Ascending aorta (tissue), 2 donors: ENCODE data around the gene AGAP1. TPM values are rescaled to one million over a fixed set of nuclear protein-coding genes. Genes with fewer than 3 reads are reported as not detected.

Experiments used
- DNase-seq, 2 donors: peaks; one replicate each; pipeline ENCODE4 v3.0.0-alpha.2; 2019; ENCODE audit warnings: low spot score in 2 of 2
- H3K27ac ChIP-seq, 2 donors: fragments of 200-600 bp; sonication (generic); one replicate each; pipeline ENCODE4 v1.5.1; 2016 to 2017; ENCODE audit warnings: mild to moderate bottlenecking in 1 of 2
- H3K27me3 ChIP-seq: fragments of 200-600 bp; sonication (generic); one replicate; pipeline ENCODE4 v1.5.1; 2017
- H3K36me3 ChIP-seq, 2 donors: fragments of 200-600 bp; sonication (generic); one replicate each; pipeline ENCODE4 v1.5.1; 2016
- H3K4me1 ChIP-seq, 2 donors: fragments of 200-600 bp; sonication (generic); one replicate each; pipeline ENCODE4 v1.5.1; 2016 to 2017; ENCODE audit warnings: mild to moderate bottlenecking in 1 of 2
- H3K4me3 ChIP-seq, 2 donors: fragments of 200-600 bp; sonication (generic); one replicate each; pipeline ENCODE4 v1.5.1; 2016 to 2017; ENCODE audit warnings: mild to moderate bottlenecking in 1 of 2
- H3K9me3 ChIP-seq, 2 donors: fragments of 200-600 bp; sonication (generic); one replicate each; pipeline ENCODE4 v1.5.1; 2016
- intact Hi-C: fragments of 100-400 bp; cut with DNase I; formaldehyde crosslinking; loops from one replicate; pipeline ENCODE4 v1.15.1; 2023
- total RNA-seq: library from RNA; depleted of rRNA; stranded (reverse); fragments of >200 nt; gene quantifications from one replicate; pipeline ENCODE4 v1.1.0, GENCODE V29; 2016
- TF ChIP-seq, protein P1 (sequence below), 3 experiments: fragments of 200-600 bp in 2 of 3; fragments of 450-650 bp in 1 of 3; sonication (generic) in 2 of 3; IDR thresholded peaks; one replicate each; pipeline ENCODE4 v1.5.1; 2016 to 2019; ENCODE audit warnings: antibody characterized with exemption in 3 of 3, mild to moderate bottlenecking in 1 of 3, moderate library complexity in 1 of 3

AGAP1 gene
- total RNA-seq, 1 donor from 2014 or later, result 19.7 TPM

GRCh38 chr2:235533616-235534385 lies 40.0 kb downstream of the AGAP1 start:
- Histone ChIP-seq H3K27ac (no peak overlapping the region), H3K27me3 (no peaks in the 10 kb centered on the region), H3K4me3 (no peak overlapping the region), H3K36me3 (no peaks in the 10 kb centered on the region), H3K4me1 (no peaks in the 10 kb centered on the region), H3K9me3 (peaks cover 0 to 2% of the 10 kb centered on the region in 2 donors)
- TF ChIP-seq, protein P1, sequence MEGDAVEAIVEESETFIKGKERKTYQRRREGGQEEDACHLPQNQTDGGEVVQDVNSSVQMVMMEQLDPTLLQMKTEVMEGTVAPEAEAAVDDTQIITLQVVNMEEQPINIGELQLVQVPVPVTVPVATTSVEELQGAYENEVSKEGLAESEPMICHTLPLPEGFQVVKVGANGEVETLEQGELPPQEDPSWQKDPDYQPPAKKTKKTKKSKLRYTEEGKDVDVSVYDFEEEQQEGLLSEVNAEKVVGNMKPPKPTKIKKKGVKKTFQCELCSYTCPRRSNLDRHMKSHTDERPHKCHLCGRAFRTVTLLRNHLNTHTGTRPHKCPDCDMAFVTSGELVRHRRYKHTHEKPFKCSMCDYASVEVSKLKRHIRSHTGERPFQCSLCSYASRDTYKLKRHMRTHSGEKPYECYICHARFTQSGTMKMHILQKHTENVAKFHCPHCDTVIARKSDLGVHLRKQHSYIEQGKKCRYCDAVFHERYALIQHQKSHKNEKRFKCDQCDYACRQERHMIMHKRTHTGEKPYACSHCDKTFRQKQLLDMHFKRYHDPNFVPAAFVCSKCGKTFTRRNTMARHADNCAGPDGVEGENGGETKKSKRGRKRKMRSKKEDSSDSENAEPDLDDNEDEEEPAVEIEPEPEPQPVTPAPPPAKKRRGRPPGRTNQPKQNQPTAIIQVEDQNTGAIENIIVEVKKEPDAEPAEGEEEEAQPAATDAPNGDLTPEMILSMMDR (IDR thresholded peaks at IDR 0.05), result no peak
- intact Hi-C loops, result no loop called here
- no peak for DNase-seq

DNA sequence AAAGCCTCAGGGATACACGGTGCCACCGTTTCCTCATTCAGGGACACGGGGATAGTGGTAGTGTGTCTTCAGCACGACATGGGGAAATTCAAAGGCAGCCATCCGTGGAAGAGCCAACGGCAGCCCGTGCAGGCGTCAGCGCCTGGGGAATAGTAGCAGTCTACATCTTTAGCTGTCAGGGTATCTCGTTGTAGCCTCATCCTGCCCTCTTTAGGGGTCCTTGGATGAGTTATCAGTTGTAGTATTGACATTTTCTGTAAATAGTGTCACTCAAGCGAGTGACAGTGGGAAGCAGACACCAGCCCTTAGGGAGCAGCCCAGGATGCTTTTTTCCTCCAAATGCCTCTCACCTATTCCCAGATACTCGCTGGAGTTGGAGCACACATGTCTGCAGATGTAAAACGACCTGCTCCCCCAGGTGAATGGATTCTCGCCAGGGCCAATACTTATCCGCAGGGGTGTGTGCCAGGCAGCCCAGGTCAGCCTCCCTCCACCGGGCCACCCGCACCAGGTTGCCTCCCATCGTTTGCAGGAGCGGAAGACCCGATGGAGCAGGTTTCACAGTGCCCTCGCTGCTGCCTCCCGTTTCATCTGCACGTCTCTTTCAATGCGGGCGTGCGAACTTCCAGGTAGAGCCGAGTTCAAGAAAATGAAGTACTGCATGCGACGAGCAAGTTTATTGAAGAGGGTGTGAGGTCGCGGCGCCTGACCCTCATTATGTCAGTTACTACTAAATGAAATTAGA lies 41.0 kb downstream of the AGAP1 start:
- DNase-seq, result no peak
- Histone ChIP-seq H3K4me1 (no peaks in the 10 kb centered on the region), H3K4me3 (no peak overlapping the region), H3K27ac (no peak overlapping the region), H3K36me3 (no peaks in the 10 kb centered on the region), H3K9me3 (peaks cover 0 to 2% of the 10 kb centered on the region in 2 donors), H3K27me3 (no peaks in the 10 kb centered on the region)
- intact Hi-C loops, result no loop called here
- TF ChIP-seq, protein P1 (IDR thresholded peaks at IDR 0.05), result no peak

GRCh38 chr2:235535423-235536130 lies 41.7 kb downstream of the AGAP1 start:
- H3K9me3 ChIP-seq, result no peaks in the 10 kb centered on the region
- H3K36me3 ChIP-seq, result no peaks in the 10 kb centered on the region
- intact Hi-C loops, result no loop called here
- no peak overlapping the region for H3K27ac ChIP-seq
- H3K4me1 ChIP-seq, result no peaks in the 10 kb centered on the region
- no peaks in the 10 kb centered on the region for H3K27me3 ChIP-seq
- H3K4me3 ChIP-seq, result no peak overlapping the region
- TF ChIP-seq, protein P1 (IDR thresholded peaks at IDR 0.05), result no peak
- no peak for DNase-seq

- intact Hi-C loops, result no loop called here
- no peak overlapping the region for H3K27ac ChIP-seq
- no peaks in the 10 kb centered on the region for H3K9me3 ChIP-seq
- no peak for DNase-seq
- H3K27me3 ChIP-seq, result no peaks in the 10 kb centered on the region
- TF ChIP-seq, protein P1 (IDR thresholded peaks at IDR 0.05), result no peak
- H3K4me1 ChIP-seq, result no peaks in the 10 kb centered on the region
- H3K4me3 ChIP-seq, result no peak overlapping the region
- H3K36me3 ChIP-seq, result no peaks in the 10 kb centered on the region
Observed at GRCh38 chr2:235536711-235537110, 42.9 kb downstream of the AGAP1 start.

DNA sequence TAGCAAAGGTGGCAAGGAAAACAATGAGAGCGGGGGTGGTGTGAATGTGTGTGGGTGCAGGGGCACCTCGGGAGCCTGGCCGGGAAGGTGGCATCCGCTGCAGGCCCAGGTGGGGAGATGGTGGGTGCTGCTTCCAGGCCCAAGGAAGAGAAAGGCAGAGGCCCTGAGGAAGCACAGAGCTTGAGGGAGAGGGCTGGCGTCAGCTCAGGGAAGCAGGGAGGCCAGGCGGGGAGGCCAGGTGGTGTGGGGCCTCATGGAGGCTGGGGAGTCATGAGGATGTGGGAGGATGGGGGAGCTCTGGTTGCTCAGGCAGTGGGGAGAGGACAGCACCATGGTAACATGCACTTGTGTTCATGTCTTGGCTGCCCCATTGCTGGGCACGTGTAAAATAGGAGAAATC lies 43.3 kb downstream of the AGAP1 start:
- intact Hi-C loops, result no loop called here
- Histone ChIP-seq H3K36me3 (no peaks in the 10 kb centered on the region), H3K27me3 (no peaks in the 10 kb centered on the region), H3K9me3 (no peaks in the 10 kb centered on the region), H3K4me3 (no peak overlapping the region), H3K4me1 (no peaks in the 10 kb centered on the region), H3K27ac (no peak overlapping the region)
- DNase-seq, result no peak
- TF ChIP-seq, protein P1 (IDR thresholded peaks at IDR 0.05), result no peak
